Osteoblast (primary cell): ENCODE results near the gene OGDHL. TPM values are rescaled to one million over a fixed set of nuclear protein-coding genes. Genes with fewer than 3 reads are reported as not detected.

Experiments
- DNase-seq: peaks from one replicate; pipeline ENCODE4 v3.0.0; 2011; ENCODE audit warnings: low spot score, mixed read lengths; ENCODE audit not compliant: insufficient read length; ENCODE audit errors: missing footprints
- H2AFZ ChIP-seq: 2 replicates; pipeline ENCODE4 v1.6.0; 2011; ENCODE audit warnings: mild to moderate bottlenecking, low read length
- H3K27ac ChIP-seq: 2 replicates; pipeline ENCODE4 v1.5.1; 2011; ENCODE audit warnings: mild to moderate bottlenecking, low read depth, low read length, moderate library complexity
- H3K27me3 ChIP-seq: 2 replicates; pipeline ENCODE4 v1.6.0; 2012; ENCODE audit warnings: mild to moderate bottlenecking, control low read depth, inconsistent platforms, low read length, moderate library complexity; ENCODE audit not compliant: insufficient read depth
- H3K36me3 ChIP-seq: 2 replicates; pipeline ENCODE4 v1.5.1; 2011; ENCODE audit warnings: mild to moderate bottlenecking, low read length, control low read depth, moderate library complexity; ENCODE audit not compliant: insufficient read depth
- H3K4me1 ChIP-seq: 2 replicates; pipeline ENCODE4 v1.5.1; 2011; ENCODE audit warnings: mild to moderate bottlenecking, low read length, control low read depth, moderate library complexity; ENCODE audit not compliant: insufficient read depth
- H3K4me2 ChIP-seq: 2 replicates; pipeline ENCODE4 v1.6.0; 2011; ENCODE audit warnings: mild to moderate bottlenecking, low read length; ENCODE audit not compliant: insufficient read depth
- H3K4me3 ChIP-seq: fragments of 200-600 bp; sonication (generic); 3 replicates; pipeline ENCODE4 v1.5.1; 2012; ENCODE audit warnings: mild to moderate bottlenecking, low read length, inconsistent platforms; ENCODE audit not compliant: insufficient read depth
- H3K79me2 ChIP-seq: 2 replicates; pipeline ENCODE4 v1.6.0; 2012; ENCODE audit warnings: mild to moderate bottlenecking, low read length, control low read depth, inconsistent platforms; ENCODE audit not compliant: insufficient read depth
- H3K9me3 ChIP-seq: 2 replicates; pipeline ENCODE4 v1.5.1; 2011; ENCODE audit warnings: low read depth, low read length, control low read depth
- H4K20me1 ChIP-seq: 2 replicates; pipeline ENCODE4 v1.6.0; 2012; ENCODE audit warnings: mild to moderate bottlenecking, low read length, control low read depth; ENCODE audit not compliant: insufficient read depth
- total RNA-seq: library from RNA; depleted of rRNA; stranded (reverse); fragments of >200 nt; gene quantifications from 2 replicates; pipeline ENCODE4 v1.2.3, GENCODE V29; 2012
- TF ChIP-seq, protein P1 (sequence below): IDR thresholded peaks from 2 replicates; pipeline ENCODE4 v1.5.1; 2011; ENCODE audit warnings: mild to moderate bottlenecking, low read depth, low read length, moderate library complexity; ENCODE audit errors: extremely low read depth

Gene OGDHL
- total RNA-seq, 1 donor = 0.36 TPM

DNA sequence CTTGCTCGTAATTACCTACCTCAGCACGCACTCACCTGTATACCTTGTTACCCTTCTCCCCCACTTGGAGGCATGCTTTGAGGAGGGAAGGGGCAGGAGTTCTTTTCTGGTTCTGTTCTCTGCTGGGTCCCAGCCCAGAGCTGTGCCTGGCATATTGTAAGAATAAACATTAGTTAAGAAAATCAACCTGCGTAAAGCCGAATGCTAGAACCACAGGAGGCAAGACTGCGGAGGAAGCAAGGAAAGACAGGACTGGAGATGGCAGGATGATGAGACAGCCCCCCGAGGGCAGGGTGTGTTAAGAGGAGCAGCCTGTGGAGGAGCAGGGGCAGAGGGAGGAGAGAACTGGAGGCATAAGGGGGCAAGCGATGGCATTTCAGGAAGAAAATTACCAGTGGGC, 73.2 kb downstream of the OGDHL start:
- Histone ChIP-seq H3K9me3 (no peaks in the 10 kb centered on the region), H3K36me3 (no peaks in the 10 kb centered on the region), H3K4me3 (no peak overlapping the region), H3K4me2 (no peak overlapping the region), H4K20me1 (no peaks in the 10 kb centered on the region), H3K4me1 (no peaks in the 10 kb centered on the region), H3K27ac (no peak overlapping the region), H3K79me2 (no peaks in the 10 kb centered on the region), H3K27me3 (peaks cover 59% of the 10 kb centered on the region), H2AFZ (no peak overlapping the region)
- TF ChIP-seq, protein P1, sequence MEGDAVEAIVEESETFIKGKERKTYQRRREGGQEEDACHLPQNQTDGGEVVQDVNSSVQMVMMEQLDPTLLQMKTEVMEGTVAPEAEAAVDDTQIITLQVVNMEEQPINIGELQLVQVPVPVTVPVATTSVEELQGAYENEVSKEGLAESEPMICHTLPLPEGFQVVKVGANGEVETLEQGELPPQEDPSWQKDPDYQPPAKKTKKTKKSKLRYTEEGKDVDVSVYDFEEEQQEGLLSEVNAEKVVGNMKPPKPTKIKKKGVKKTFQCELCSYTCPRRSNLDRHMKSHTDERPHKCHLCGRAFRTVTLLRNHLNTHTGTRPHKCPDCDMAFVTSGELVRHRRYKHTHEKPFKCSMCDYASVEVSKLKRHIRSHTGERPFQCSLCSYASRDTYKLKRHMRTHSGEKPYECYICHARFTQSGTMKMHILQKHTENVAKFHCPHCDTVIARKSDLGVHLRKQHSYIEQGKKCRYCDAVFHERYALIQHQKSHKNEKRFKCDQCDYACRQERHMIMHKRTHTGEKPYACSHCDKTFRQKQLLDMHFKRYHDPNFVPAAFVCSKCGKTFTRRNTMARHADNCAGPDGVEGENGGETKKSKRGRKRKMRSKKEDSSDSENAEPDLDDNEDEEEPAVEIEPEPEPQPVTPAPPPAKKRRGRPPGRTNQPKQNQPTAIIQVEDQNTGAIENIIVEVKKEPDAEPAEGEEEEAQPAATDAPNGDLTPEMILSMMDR = no peak
- no peak for DNase-seq

DNA sequence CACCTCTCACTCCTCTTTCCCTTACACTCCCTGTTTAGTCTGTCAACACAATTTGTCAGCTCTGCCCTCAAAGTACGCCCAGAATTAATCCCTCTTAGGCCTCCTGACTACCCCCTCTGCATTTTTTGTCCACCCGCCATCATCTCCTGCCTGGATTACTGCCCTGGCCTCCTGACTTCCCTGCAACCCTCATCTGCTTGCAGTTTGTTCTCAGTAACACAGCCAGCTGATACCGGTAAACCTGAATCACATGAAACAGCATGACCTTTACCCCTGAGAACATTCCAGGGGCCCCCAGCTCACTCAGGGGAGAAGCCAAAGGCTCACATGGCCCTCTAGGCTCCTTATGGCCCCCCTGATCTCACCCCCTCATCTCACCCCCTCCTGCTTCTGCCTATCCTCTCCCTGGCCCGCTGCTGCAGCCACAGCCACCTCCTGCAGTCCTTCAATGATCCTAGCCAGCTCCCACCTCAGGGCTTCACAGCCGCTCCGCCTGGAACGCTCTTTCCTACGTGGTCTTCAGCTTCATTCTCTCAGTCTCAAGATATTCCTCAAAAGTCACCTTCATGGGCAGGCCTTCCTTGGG, 73.8 kb downstream of the OGDHL start:
- peaks cover 56% of the 10 kb centered on the region for H3K27me3 ChIP-seq
- no peak overlapping the region for H3K4me3 ChIP-seq
- TF ChIP-seq, protein P1 = no peak
- no peaks in the 10 kb centered on the region for H3K9me3 ChIP-seq
- H3K79me2 ChIP-seq = no peaks in the 10 kb centered on the region
- DNase-seq = no peak
- H3K27ac ChIP-seq = no peak overlapping the region
- no peaks in the 10 kb centered on the region for H3K4me1 ChIP-seq
- H4K20me1 ChIP-seq = no peaks in the 10 kb centered on the region
- no peaks in the 10 kb centered on the region for H3K36me3 ChIP-seq
- no peak overlapping the region for H3K4me2 ChIP-seq
- H2AFZ ChIP-seq = no peak overlapping the region

DNA sequence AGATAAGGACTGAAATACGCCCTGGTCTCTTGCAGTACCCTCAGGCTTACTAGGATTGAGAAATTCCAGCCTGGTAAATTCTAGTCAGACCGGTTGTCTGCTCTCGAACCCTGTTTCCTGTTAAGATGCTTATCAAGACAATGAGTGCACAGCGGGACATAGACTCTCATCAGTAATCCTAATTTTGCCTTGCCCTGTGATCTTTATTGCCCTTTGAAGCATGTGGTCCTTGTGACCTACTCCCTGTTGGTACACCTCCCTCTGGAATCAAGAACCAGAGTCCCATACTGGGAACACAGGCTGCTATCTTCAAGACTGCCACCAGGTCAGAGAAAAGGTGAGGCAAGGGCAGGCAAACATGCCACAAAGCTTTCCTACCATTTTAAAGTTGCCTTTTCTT, 75.5 kb downstream of the OGDHL start:
- Histone ChIP-seq H2AFZ (no peak overlapping the region), H4K20me1 (no peaks in the 10 kb centered on the region), H3K36me3 (no peaks in the 10 kb centered on the region), H3K27ac (no peak overlapping the region), H3K4me3 (no peak overlapping the region), H3K27me3 (peaks cover 46% of the 10 kb centered on the region), H3K4me1 (no peaks in the 10 kb centered on the region), H3K4me2 (no peak overlapping the region), H3K79me2 (no peaks in the 10 kb centered on the region), H3K9me3 (no peaks in the 10 kb centered on the region)
- DNase-seq = no peak
- TF ChIP-seq, protein P1 = no peak

Other genes starting within 250 kb of the OGDHL start
- 52.7 and 54.3 TPM in 2 replicates for gene ERCC6, start 223.2 kb downstream of the OGDHL start, total RNA-seq
- gene SLC18A3, start 152.0 kb downstream of the OGDHL start, total RNA-seq = not detected in 2 replicates
- not detected in 2 replicates for gene CHAT, start 148.3 kb downstream of the OGDHL start, total RNA-seq
- not detected in 2 replicates for gene C10orf53, start 82.7 kb downstream of the OGDHL start, total RNA-seq
- 30.6 and 33.7 TPM in 2 replicates for gene PARG, start 179.7 kb upstream of the OGDHL start, total RNA-seq
- gene TIMM23B, start 179.7 kb upstream of the OGDHL start, total RNA-seq = 22.8 and 23.6 TPM in 2 replicates
- 3.5 and 4.3 TPM in 2 replicates for gene AGAP6, start 226.1 kb upstream of the OGDHL start, total RNA-seq